ENCODE results near the gene RNF31.

The RNF31 gene

DNA sequence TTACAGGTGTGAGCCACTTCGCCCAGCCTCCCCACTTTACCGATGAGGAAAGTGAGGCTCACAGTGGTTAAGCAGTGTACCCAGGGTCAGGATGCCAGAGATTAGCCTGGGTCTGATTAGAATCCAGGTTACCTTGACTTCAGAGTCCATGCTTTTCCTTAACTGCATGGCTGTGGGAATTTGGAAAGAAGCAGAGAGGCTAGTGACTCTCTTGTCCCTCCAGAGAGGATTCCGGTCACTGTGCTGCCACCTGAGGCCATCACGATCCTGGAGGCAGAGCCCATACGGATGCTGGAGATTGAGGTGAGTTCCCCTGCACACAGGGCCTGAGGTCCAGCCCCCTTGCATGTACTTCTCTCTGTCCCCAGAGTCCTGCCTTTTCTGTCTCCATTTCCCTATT lies 29.3 kb downstream of the RNF31 start:
- H3K36me3 Mint-ChIP-seq (ENCODE audit: low read depth) = peaks cover 54% of the 10 kb centered on the region
- H3K27me3 Mint-ChIP-seq (ENCODE audit: low read depth) = no peaks in the 10 kb centered on the region
- H3K4me1 Mint-ChIP-seq (ENCODE audit: low read depth) = peaks cover 4% of the 10 kb centered on the region
- H3K4me3 Mint-ChIP-seq = no peak overlapping the region
- H3K27ac Mint-ChIP-seq = no peak overlapping the region
- no peaks in the 10 kb centered on the region for H3K9me3 Mint-ChIP-seq

DNA sequence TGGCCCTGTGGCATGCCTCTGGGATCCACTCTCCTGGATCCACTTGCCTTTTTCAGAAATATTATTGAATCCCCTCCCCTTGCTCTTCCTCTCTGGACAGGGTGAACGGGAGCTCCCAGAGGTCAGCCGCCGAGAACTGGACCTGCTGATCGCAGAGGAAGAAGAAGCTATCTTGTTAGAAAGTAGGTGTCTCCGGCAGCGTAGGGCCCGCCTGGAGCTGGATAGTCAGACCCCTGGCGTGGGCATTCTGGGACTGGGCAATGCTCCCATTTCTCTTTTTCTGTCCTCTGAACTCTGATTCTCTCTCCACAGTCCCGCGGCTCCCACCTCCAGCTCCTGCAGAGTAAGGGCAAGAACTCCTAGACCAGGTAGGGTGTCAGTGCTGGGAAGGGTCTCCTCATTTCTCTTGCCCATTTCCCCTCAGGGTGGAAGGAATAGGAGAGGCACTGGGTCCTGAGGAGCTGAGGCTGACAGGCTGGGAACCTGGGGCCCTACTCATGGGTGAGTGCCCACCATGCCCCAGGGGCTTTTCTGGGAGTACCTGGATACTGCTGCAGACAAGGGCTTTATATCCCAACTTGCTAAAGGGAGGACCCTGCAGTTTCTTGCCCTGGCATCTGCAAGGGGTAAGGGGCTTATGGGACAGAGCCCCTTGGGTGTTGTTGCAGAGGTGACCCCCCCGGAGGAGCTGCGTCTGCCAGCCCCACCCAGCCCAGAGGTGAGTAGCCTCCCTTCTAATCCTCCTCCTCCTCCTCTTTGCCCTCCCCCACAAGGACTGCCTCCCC lies 29.9 kb downstream of the RNF31 start:
- Mint-ChIP-seq H3K4me1 (ENCODE audit: low read depth) (peaks cover 3% of the 10 kb centered on the region), H3K36me3 (ENCODE audit: low read depth) (peaks cover 55% of the 10 kb centered on the region), H3K4me3 (no peak overlapping the region), H3K27me3 (ENCODE audit: low read depth) (no peaks in the 10 kb centered on the region), H3K27ac (no peak overlapping the region), H3K9me3 (no peaks in the 10 kb centered on the region)

GRCh38 chr14:24177891-24178290 lies 30.6 kb downstream of the RNF31 start:
- no peaks in the 10 kb centered on the region for H3K9me3 Mint-ChIP-seq
- peaks cover 57% of the 10 kb centered on the region for H3K36me3 Mint-ChIP-seq (ENCODE audit: low read depth)
- H3K4me3 Mint-ChIP-seq = no peak overlapping the region
- H3K4me1 Mint-ChIP-seq (ENCODE audit: low read depth) = peaks cover under 1% of the 10 kb centered on the region
- no peaks in the 10 kb centered on the region for H3K27me3 Mint-ChIP-seq (ENCODE audit: low read depth)
- no peak overlapping the region for H3K27ac Mint-ChIP-seq

DNA sequence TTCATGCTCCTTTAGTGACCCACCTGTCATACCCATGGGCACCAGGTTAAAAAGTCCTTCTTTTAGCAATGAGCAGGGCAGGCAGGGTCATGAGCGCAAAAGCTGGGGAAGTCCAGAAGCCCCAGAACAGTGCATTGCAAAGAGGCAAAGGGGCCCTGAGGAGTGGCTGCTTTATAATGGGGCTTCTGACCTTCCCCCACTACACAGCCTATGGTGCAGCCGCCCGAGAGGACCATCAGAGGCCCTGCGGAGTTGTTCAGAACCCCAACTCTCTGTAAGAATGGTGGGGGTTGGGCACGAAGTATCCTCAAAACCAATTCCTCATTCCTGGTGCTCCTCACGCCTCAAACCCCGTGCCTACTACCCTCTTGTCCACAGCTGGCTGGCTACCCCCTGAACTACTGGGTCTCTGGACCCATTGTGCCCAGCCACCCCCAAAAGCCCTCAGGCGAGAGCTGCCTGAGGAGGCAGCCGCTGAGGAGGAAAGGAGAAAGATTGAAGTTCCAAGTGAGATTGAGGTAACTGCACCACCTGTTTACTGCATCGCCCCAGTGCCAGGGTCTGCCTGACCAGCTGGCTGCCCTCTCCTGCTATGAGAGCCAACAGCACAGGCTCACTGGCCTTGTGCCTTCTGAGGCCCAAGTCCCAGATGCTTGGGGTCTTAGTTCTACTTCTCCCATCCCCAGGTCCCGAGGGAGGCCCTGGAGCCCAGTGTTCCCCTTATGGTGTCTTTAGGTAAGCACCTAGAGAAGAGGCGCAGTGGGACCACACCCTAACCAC lies 31.3 kb downstream of the RNF31 start:
- Mint-ChIP-seq H3K27ac (no peak overlapping the region), H3K27me3 (ENCODE audit: low read depth) (no peaks in the 10 kb centered on the region), H3K4me3 (no peak overlapping the region), H3K4me1 (ENCODE audit: low read depth) (no peaks in the 10 kb centered on the region), H3K9me3 (no peaks in the 10 kb centered on the region), H3K36me3 (ENCODE audit: low read depth) (peaks cover 52% of the 10 kb centered on the region)

DNA sequence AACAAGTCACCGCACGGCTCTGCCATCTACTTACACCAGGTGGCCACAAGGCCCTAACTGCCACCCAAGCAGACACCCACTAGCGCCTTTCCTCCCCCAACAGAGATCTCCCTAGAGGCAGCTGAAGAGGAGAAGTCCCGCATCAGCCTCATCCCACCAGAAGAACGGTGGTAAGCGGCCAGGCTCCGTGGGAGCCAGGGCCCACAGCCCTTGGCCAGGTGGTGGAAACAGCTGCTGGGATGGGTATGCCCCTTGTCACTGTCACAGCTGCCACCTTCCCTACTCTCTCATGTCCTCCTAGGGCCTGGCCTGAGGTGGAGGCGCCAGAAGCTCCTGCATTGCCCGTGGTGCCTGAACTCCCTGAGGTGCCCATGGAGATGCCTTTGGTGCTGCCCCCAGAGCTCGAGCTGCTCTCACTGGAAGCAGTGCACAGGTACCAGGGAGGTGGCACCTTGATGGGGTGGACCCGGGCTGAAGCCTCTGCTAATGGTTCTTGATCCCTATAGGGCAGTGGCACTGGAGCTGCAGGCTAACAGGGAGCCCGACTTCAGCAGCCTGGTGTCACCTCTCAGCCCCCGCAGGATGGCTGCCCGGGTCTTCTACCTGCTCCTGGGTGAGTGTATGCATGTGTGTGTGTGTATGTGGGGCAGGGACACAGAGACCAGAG lies 32.1 kb downstream of the RNF31 start:
- Mint-ChIP-seq H3K9me3 (no peaks in the 10 kb centered on the region), H3K4me1 (ENCODE audit: low read depth) (no peaks in the 10 kb centered on the region), H3K36me3 (ENCODE audit: low read depth) (peaks cover 52% of the 10 kb centered on the region), H3K27ac (no peak overlapping the region), H3K27me3 (ENCODE audit: low read depth) (no peaks in the 10 kb centered on the region), H3K4me3 (no peak overlapping the region)

DNA sequence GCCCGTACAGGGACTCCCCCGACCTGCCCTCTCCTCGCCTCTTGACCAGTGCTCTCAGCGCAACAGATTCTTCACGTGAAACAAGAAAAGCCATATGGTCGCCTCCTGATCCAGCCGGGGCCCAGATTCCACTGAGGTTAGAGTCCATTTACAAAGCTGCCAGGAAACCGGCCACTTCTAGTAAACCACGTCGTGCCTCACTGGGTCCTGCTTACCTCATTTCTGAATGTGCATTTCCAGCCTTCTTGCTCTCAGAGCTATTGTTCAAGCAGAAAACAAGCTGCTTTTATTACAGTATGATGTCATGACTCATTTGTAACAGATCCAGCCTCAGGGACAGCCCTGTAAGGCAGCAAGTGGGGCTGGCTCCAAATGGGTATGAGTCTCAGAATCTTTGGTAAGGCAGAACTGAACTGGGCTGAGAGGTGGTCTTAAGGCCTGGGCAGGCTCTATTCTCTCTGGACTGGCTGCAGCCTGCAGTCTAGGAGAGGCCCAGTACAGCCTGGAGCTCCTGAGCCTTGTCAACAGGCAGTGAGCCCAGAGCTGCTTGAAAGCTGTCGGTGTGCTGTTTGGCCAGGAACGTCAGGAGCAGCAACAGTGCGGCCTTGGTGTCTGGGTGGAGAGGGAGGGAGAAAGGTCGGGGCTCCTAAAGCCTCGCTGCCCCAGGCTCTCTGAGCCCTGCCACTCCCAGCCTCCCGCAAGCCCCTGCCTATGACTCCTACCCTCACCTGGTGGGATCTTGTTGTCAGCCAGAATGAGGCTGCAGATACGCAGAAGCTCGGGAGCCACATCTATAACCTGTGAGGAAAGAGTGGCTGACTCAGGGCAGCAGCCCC lies 32.9 kb downstream of the RNF31 start:
- Mint-ChIP-seq H3K36me3 (ENCODE audit: low read depth) (peaks cover 44% of the 10 kb centered on the region), H3K27ac (no peak overlapping the region), H3K9me3 (no peaks in the 10 kb centered on the region), H3K27me3 (ENCODE audit: low read depth) (no peaks in the 10 kb centered on the region), H3K4me1 (ENCODE audit: low read depth) (no peaks in the 10 kb centered on the region), H3K4me3 (no peak overlapping the region)

DNA sequence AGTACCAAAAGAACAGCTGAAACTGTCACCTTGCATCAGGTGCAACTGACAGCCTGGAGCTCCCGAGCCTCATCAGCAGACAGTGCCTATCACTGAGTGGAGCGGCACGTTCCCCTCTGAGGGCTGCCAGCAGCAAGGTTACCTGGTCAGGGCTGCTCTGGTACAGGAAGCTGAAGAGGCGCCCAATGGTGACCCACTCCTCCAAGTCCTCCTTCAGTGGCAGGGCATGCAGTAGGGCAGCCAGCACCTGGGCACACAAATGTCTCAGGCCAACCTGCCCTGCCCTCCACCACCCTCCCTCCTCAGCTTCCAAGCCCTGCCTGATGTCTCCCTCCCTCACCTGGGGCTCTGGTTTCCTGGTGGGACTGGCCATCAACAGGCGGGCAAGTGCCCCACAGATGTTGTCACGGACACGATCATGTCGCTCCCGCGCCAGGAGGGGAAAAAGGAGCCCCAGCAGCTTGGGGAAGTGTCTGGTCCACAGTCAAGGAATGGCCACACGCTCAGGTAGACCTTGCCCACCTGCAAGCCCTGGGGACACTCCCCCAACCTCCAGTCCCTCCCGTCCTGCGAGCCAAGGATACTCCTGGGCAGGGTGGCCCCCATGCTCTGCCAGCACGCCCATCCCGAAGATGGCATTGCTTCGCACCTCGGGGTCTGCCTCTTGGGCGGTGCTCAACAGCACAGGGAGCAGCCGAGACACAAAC lies 34.2 kb downstream of the RNF31 start:
- H3K4me3 Mint-ChIP-seq = no peak overlapping the region
- H3K27ac Mint-ChIP-seq = peak overlapping the region; percentile 9
- H3K4me1 Mint-ChIP-seq (ENCODE audit: low read depth) = no peaks in the 10 kb centered on the region
- peaks cover 45% of the 10 kb centered on the region for H3K36me3 Mint-ChIP-seq (ENCODE audit: low read depth)
- H3K27me3 Mint-ChIP-seq (ENCODE audit: low read depth) = no peaks in the 10 kb centered on the region
- no peaks in the 10 kb centered on the region for H3K9me3 Mint-ChIP-seq

GRCh38 chr14:24182110-24182882 lies 35.0 kb downstream of the RNF31 start:
- Mint-ChIP-seq H3K27ac (peak overlapping the region; percentile 58), H3K4me1 (ENCODE audit: low read depth) (peaks cover 4% of the 10 kb centered on the region), H3K27me3 (ENCODE audit: low read depth) (no peaks in the 10 kb centered on the region), H3K4me3 (no peak overlapping the region), H3K9me3 (no peaks in the 10 kb centered on the region), H3K36me3 (ENCODE audit: low read depth) (peaks cover 40% of the 10 kb centered on the region)

GRCh38 chr14:24183014-24183481 lies 35.8 kb downstream of the RNF31 start:
- Mint-ChIP-seq H3K27me3 (ENCODE audit: low read depth) (no peaks in the 10 kb centered on the region), H3K4me1 (ENCODE audit: low read depth) (peaks cover 10% of the 10 kb centered on the region), H3K27ac (no peak overlapping the region), H3K4me3 (no peak overlapping the region), H3K9me3 (no peaks in the 10 kb centered on the region), H3K36me3 (ENCODE audit: low read depth) (peaks cover 38% of the 10 kb centered on the region)

GRCh38 chr14:24184104-24184970 lies 37.0 kb downstream of the RNF31 start:
- no peak overlapping the region for H3K27ac Mint-ChIP-seq

GRCh38 chr14:24185026-24185425 lies 37.7 kb downstream of the RNF31 start:
- H3K9me3 Mint-ChIP-seq = no peaks in the 10 kb centered on the region
- H3K27me3 Mint-ChIP-seq (ENCODE audit: low read depth) = no peaks in the 10 kb centered on the region
- H3K4me3 Mint-ChIP-seq = no peak overlapping the region
- no peak overlapping the region for H3K27ac Mint-ChIP-seq
- H3K4me1 Mint-ChIP-seq (ENCODE audit: low read depth) = peaks cover 21% of the 10 kb centered on the region
- peaks cover 32% of the 10 kb centered on the region for H3K36me3 Mint-ChIP-seq (ENCODE audit: low read depth)

More at GRCh38 chr14:24184104-24184970, 37.0 kb downstream of the RNF31 start:
- peaks cover 34% of the 10 kb centered on the region for H3K36me3 Mint-ChIP-seq (ENCODE audit: low read depth)
- no peaks in the 10 kb centered on the region for H3K27me3 Mint-ChIP-seq (ENCODE audit: low read depth)
- no peak overlapping the region for H3K4me3 Mint-ChIP-seq
- H3K9me3 Mint-ChIP-seq = no peaks in the 10 kb centered on the region
- peaks cover 16% of the 10 kb centered on the region for H3K4me1 Mint-ChIP-seq (ENCODE audit: low read depth)

- Mint-ChIP-seq H3K36me3 (ENCODE audit: low read depth) (peaks cover 27% of the 10 kb centered on the region), H3K27me3 (ENCODE audit: low read depth) (no peaks in the 10 kb centered on the region)
Measured at GRCh38 chr14:24185741-24186140, 38.4 kb downstream of the RNF31 start.

More at GRCh38 chr14:24185741-24186140, 38.4 kb downstream of the RNF31 start:
- no peaks in the 10 kb centered on the region for H3K9me3 Mint-ChIP-seq
- no peak overlapping the region for H3K4me3 Mint-ChIP-seq
- peaks cover 25% of the 10 kb centered on the region for H3K4me1 Mint-ChIP-seq (ENCODE audit: low read depth)
- no peak overlapping the region for H3K27ac Mint-ChIP-seq
